ENCODE results near the gene MINK1. TPM values are rescaled to one million over a fixed set of nuclear protein-coding genes. Genes with fewer than 3 reads are reported as not detected.

The MINK1 gene
- total RNA-seq, 1 donor from 2014 or later = 139 TPM

- TF ChIP-seq CTCF (IDR thresholded peaks at IDR 0.05; ENCODE audit: unreplicated experiment) = no peak
These were observed 66.4 kb downstream of the MINK1 start, which contains the start of gene C17orf107 for GRCh38 chr17:4899341-4900230. C17orf107 (plus strand) TSS chr17:4899536; CDS start chr17:4899763, 227 bp downstream.

GRCh38 chr17:4900231-4901107, 67.3 kb downstream of the MINK1 start:
- no peak overlapping the region for H3K27ac Mint-ChIP-seq
- no peak overlapping the region for H3K4me3 Mint-ChIP-seq (ENCODE audit: low read depth)

More at GRCh38 chr17:4899341-4900230, 66.4 kb downstream of the MINK1 start, which contains the start of gene C17orf107:
- Mint-ChIP-seq H3K27me3 (peaks cover 19% of the 10 kb centered on the region), H3K9me3 (ENCODE audit: low read depth) (no peaks in the 10 kb centered on the region), H3K4me3 (ENCODE audit: low read depth) (peak within 1 kb of the TSS; percentile 70), H3K27ac (peak within 1 kb of the TSS; percentile 81), H3K36me3 (ENCODE audit: insufficient read depth) (peaks cover 6% of the 10 kb centered on the region), H3K4me1 (ENCODE audit: low read depth) (peaks cover 5% of the 10 kb centered on the region)
- DNase-seq (ENCODE audit: low spot score, unreplicated experiment) = peak; percentile 51

DNA sequence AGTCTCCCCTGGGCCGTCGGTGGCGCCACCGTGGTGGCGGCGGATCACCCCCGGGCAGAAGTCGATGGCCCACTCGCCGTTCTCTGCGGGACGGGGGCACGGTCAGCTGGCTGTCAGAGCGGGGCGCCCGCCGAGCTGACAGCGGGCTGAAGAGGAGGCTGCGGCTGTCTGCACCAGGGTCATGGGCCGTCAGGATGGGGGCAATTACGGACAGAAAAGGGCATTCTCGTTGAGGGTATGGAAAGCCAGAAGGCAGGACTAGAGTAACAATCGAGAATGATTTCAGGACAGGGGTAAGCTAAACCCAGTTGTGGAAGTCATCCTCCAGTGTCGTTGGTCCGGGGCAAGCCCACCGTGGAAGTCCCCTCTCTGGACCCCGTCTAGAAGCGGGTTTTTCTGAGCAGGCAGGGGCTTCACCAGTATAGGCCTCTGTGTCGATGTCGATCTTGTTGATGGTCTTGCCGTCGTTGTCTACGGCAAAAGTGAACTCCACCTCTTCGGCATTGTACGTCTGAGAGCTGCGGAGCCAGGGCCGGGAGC, 68.0 kb downstream of the MINK1 start:
- no peak overlapping the region for H3K4me3 Mint-ChIP-seq (ENCODE audit: low read depth)
- H3K27me3 Mint-ChIP-seq = peaks cover 26% of the 10 kb centered on the region
- peaks cover 2% of the 10 kb centered on the region for H3K36me3 Mint-ChIP-seq (ENCODE audit: insufficient read depth)
- no peak for TF ChIP-seq CTCF (IDR thresholded peaks at IDR 0.05; ENCODE audit: unreplicated experiment)
- H3K27ac Mint-ChIP-seq = no peak overlapping the region
- H3K4me1 Mint-ChIP-seq (ENCODE audit: low read depth) = peaks cover 8% of the 10 kb centered on the region
- no peak for DNase-seq (ENCODE audit: low spot score, unreplicated experiment)
- no peaks in the 10 kb centered on the region for H3K9me3 Mint-ChIP-seq (ENCODE audit: low read depth)

More at GRCh38 chr17:4900231-4901107, 67.3 kb downstream of the MINK1 start:
- Mint-ChIP-seq H3K36me3 (ENCODE audit: insufficient read depth) (peaks cover 6% of the 10 kb centered on the region), H3K27me3 (peaks cover 23% of the 10 kb centered on the region), H3K4me1 (ENCODE audit: low read depth) (peaks cover 8% of the 10 kb centered on the region), H3K9me3 (ENCODE audit: low read depth) (no peaks in the 10 kb centered on the region)
- TF ChIP-seq CTCF (IDR thresholded peaks at IDR 0.05; ENCODE audit: unreplicated experiment) = no peak
- no peak for DNase-seq (ENCODE audit: low spot score, unreplicated experiment)

DNA sequence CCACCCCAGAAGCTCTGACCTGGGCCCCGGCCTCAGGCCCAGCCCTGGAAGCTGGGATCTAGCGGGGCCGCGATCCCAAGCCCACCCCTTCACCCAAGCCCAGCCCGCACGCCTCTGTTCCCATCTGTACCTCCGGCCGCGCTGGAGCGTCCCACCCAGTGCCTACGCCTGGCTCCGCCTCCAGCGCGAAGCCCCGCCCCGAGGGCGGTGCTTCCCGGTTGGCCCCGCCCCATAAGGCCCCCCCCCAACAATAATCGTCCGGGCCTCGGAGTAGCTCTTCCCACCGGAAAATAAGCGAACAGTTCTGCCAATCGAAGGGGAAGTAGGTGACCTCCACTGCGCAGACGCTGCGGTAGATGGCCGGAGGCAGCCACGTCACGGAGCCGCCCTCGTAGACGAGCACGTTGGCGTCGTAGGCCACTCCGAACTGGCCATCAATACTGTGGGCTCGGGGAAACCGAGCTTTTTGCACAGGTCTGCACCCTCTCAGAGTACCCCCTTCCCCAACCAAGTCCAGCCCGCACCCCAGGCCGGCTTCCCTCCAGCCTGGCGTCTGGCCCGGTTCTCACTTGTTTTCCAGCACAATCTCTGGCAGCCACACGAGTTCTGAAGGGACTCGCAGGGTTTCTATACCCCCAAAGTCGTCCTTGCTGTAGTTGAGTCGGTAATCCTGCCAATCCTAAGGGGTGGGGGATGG, 68.7 kb downstream of the MINK1 start:
- H3K4me3 Mint-ChIP-seq (ENCODE audit: low read depth) = no peak overlapping the region

More for the DNA sequence above, 68.7 kb downstream of the MINK1 start:
- H3K36me3 Mint-ChIP-seq (ENCODE audit: insufficient read depth) = peaks cover 1% of the 10 kb centered on the region
- H3K4me1 Mint-ChIP-seq (ENCODE audit: low read depth) = peaks cover 8% of the 10 kb centered on the region
- H3K27ac Mint-ChIP-seq = no peak overlapping the region
- peaks cover 27% of the 10 kb centered on the region for H3K27me3 Mint-ChIP-seq
- H3K9me3 Mint-ChIP-seq (ENCODE audit: low read depth) = no peaks in the 10 kb centered on the region
- DNase-seq (ENCODE audit: low spot score, unreplicated experiment) = no peak
- no peak for TF ChIP-seq CTCF (IDR thresholded peaks at IDR 0.05; ENCODE audit: unreplicated experiment)
